GM21619 (cell line): ENCODE measurements around the gene TMEM255B.
"Not testable (repeated sequence)": the region's sequence is repeated elsewhere in the genome, so short reads cannot be mapped to it uniquely, and the experiment has no call there.

Experiments used
- ATAC-seq: cut with Tn5 transposase; IDR thresholded peaks from one replicate; pipeline ENCODE4 v1.9.1; 2021; ENCODE audit not compliant: unreplicated experiment

The TMEM255B gene

DNA sequence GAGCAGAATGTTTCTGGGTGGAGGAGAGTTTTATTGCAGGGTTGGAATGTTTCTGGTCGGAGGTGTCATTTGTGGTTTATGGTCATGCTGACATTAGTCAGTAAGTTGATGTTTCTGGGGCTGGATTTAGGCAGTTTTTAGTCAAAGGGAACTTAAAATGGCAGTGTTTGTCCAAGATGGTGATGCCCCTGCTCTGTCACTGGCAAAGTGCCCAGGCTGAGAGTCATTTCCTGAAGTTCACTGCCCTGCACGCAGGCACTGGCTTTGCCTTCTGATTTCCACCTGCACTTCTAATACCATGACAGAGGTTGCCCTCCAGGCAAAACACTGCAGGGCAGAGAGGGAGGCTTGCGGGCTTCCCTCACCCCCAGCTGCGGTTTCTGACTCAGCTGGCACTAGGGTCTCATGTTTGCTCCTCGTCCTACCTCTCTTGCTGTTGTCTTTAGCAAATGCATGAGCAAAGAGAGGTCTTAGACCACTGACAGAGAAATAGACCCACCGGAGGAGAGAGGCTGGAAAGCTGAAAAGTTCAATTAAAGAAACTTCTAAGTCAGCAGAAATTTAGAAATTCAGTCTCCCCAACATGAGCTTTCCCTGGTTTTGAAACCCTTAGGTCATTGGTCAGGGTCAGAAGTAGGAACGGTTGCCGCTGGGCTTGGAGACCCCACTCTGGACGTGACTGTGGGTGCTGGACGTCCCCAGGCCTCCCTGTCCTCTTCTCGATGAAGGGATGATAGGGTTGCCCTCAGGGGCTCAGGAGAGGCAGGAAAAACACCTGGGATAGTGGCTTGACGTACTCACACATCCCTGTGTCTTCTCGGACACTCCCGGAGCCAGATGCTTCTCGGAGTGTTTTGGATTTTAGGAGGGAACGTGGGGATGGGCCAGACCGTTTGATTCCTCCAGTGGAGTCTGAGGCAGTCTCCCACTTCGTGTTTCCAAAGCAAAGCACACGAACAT lies 26.3 kb downstream of the TMEM255B start:
- no peak for ATAC-seq

DNA sequence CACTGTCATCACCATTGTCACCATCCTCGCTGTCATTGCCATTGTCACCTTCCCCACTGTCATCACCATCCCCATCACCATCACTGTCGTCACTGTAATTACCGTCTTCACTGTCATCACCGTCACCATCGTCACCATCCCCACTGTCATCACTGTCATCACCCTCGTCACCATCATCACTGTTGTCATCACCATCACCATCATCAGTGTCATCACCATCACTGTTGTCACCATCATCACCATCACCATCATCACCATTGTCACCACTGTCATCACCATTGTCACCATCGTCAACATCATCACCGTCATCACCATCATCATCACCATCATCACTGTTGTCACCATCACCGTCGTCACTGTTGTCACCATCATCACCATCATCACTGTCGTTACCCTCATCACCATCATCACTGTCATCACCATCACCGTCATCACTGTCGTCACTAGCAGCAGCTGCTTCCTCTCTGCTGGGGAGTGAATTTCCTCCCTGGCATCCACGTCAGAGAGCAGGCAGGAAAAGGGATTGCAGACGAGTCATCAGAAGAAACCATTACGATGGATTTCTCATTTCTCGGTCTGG lies 27.3 kb downstream of the TMEM255B start:
- ATAC-seq: no peak

DNA sequence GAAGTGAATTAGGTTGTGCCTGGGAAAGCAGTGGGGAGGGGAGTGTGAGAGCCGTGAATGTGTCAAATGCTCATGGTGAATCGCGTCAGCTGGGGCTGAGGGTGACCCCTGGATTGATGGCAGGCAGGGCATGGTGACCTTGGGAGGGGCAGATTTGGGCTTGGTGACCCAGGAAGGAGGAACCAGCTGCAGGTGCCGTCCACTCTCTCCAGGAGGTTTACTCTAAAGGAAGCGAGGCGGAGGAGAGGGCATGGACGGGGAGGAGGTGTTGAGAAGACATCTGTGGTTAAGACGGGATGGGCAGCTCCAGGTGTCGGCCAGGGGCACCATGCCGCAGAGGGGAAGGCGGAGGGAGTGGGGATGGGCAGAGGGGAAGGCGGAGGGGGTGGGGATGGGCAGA lies 28.7 kb downstream of the TMEM255B start:
- no peak for ATAC-seq

GRCh38 chr13:113788413-113789135 lies 29.5 kb downstream of the TMEM255B start:
- ATAC-seq: no peak

GRCh38 chr13:113789167-113789566 lies 30.1 kb downstream of the TMEM255B start:
- no peak for ATAC-seq

- not testable (repeated sequence) for ATAC-seq
Observed at GRCh38 chr13:113789931-113790330, 30.9 kb downstream of the TMEM255B start.

- ATAC-seq: no peak
Observed at GRCh38 chr13:113791226-113791625, 32.2 kb downstream of the TMEM255B start.

DNA sequence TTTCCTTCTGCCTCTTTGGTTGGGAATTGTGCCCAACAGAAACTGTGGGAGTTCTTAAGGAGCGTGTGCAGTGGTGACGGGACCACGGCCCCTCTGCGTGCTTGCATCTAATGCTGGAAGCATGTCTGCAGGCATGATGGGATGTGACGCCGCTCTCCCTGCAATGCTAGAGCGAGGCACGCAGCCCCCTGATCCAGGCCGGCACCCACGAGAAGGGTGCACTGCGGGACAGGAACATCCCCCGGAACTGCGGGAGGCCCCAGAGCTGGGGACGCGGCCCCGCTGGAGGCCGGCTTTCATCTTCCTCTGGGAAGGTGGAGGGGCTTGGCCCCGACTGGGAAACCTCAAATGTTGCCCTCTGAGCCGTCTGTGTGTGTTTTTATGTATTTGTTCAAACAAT lies 32.7 kb downstream of the TMEM255B start:
- no peak for ATAC-seq

GRCh38 chr13:113792236-113792770 lies 33.3 kb downstream of the TMEM255B start:
- no peak for ATAC-seq

GRCh38 chr13:113792886-113793717 lies 34.1 kb downstream of the TMEM255B start:
- ATAC-seq: no peak

- no peak for ATAC-seq
Observed at GRCh38 chr13:113793718-113794085, 34.7 kb downstream of the TMEM255B start.

GRCh38 chr13:113794086-113794485 lies 35.1 kb downstream of the TMEM255B start:
- no peak for ATAC-seq

- no peak for ATAC-seq
Observed at GRCh38 chr13:113794764-113795173, 35.7 kb downstream of the TMEM255B start.

GRCh38 chr13:113795362-113795761 lies 36.3 kb downstream of the TMEM255B start:
- ATAC-seq: not testable (repeated sequence)

DNA sequence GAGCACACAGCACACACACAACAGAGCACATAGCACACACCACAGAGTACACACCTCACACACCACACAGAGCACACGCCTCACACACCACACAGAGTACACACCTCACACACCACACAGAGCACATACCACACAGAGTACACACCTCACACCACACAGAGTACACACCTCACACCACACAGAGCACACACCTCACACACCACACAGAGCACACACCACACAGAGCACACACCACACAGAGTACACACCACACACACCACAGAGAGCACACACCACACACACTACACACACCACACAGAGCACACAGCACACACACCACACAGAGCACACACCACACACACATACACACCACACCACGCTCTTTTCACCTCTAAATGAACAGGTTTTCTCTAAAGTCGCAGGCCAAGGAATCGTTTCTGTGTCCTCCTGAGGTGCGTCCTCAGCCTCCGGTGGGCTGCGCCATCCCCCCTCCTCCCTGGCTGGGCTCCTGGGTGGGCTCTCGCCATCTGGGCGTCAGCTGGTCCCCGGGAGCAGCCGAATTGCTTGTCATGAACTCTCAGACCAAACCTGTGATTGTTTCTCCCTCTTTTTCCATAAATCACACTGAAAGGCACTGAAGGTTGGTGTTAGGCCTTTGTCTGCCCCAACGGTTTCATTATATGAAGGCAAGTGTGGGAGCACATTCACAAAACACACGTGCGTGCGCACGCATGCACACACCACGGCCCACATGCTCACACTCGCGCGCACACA lies 37.4 kb downstream of the TMEM255B start:
- no peak for ATAC-seq

GRCh38 chr13:113796964-113797676 lies 38.1 kb downstream of the TMEM255B start:
- no peak for ATAC-seq

- ATAC-seq: no peak
Observed at GRCh38 chr13:113798200-113798811, 39.3 kb downstream of the TMEM255B start.

- no peak for ATAC-seq
Observed at GRCh38 chr13:113800576-113800926, 41.5 kb downstream of the TMEM255B start.
